VCaP (cell line): ENCODE measurements around the gene YIF1A.

Experiments used
- H3K27ac ChIP-seq: fragments of 450-650 bp; 2 replicates; pipeline ENCODE4 v1.5.1; 2017
- TF ChIP-seq, protein P1 (sequence below): fragments of 450-650 bp; conservative IDR thresholded peaks from 2 replicates; pipeline ENCODE4 v1.5.1; 2017; ENCODE audit warnings: mild to moderate bottlenecking, moderate library complexity

Gene YIF1A

DNA sequence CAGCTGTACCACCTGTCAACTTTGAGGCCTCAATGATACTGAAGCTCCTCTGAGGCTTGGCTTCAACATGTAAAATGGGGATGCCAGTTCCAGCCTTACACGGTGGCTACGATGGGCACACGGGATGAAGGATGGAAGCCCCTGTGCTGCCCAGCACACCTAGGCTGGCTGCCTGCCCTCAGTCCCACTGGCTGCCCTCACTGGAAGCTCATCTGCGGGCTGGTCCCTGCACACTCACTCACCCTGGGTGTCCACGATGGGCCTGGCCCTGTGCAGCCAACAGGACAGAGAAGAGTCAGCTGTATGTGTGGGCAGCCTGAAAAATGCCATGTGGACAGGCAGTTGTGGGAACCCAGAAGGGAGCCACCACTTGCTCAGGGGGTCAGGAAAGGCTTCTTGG is 2.2 kb downstream of the YIF1A start:
- TF ChIP-seq, protein P1, sequence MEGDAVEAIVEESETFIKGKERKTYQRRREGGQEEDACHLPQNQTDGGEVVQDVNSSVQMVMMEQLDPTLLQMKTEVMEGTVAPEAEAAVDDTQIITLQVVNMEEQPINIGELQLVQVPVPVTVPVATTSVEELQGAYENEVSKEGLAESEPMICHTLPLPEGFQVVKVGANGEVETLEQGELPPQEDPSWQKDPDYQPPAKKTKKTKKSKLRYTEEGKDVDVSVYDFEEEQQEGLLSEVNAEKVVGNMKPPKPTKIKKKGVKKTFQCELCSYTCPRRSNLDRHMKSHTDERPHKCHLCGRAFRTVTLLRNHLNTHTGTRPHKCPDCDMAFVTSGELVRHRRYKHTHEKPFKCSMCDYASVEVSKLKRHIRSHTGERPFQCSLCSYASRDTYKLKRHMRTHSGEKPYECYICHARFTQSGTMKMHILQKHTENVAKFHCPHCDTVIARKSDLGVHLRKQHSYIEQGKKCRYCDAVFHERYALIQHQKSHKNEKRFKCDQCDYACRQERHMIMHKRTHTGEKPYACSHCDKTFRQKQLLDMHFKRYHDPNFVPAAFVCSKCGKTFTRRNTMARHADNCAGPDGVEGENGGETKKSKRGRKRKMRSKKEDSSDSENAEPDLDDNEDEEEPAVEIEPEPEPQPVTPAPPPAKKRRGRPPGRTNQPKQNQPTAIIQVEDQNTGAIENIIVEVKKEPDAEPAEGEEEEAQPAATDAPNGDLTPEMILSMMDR = no peak
- H3K27ac ChIP-seq = peak overlapping the region; percentile 98

DNA sequence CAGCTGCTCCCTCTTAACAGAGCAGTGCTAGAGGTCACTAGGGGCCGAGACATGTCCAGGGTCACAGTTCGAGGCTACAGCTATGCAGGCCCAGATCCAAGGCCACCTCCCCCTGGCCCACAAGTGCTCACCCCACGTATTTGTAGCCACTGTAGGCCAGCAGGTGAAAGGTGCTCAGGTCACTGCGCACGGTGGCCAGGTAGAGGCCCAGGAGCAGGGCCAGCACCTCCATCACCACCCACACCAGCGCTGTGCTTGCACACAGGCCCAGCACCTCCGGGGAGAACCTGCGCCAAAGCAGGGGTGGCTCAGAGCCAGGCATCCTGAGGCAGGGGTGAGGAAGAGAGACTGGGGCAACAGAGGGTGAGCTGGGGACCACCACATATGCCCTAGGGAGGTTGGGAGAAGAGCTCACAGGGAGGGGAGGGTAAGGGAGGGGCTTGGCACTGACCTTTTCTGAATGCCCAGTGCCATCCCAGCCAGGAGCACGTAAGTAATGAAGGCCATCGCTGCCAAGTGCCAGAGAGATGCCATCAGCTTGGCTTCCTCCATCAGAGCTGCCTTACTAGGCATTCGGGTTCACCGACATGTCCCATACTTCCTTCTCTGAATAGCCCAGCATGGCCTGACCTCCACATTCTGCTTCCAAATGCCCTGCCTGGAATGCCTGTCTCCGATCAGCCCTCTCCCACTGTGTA is 3.5 kb downstream of the YIF1A start:
- TF ChIP-seq, protein P1 = no peak
- peak overlapping the region; percentile 98 for H3K27ac ChIP-seq

DNA sequence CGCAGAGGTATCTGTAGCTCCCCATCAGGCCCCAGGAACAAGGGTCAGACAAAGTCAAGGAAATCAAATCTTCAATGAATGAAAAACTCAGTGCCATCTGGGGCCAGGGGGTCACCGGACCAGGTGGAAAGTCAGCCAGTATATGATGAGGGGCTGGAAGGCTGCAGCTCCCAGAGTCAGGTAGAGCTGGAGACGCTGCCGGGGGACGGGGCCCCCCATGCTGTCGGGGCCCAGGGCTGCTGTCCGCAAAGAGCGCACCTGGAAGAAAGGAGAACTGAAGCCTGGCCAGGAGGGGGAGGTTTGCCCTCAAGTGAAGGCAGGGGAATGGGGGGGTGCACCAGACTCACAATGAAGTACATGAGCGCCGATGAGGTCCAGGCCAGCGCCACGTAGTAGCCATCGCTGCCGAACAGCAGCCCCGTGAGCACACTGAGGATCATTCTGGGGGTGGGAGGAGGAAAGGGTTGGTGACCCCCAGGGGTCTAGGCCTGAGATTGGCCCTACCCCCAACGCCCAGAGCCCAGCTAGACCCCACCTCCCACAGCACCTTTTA is 4.3 kb downstream of the YIF1A start:
- TF ChIP-seq, protein P1 = no peak
- H3K27ac ChIP-seq = peak overlapping the region; percentile 98; the same call in 1 of the 2 replicates

DNA sequence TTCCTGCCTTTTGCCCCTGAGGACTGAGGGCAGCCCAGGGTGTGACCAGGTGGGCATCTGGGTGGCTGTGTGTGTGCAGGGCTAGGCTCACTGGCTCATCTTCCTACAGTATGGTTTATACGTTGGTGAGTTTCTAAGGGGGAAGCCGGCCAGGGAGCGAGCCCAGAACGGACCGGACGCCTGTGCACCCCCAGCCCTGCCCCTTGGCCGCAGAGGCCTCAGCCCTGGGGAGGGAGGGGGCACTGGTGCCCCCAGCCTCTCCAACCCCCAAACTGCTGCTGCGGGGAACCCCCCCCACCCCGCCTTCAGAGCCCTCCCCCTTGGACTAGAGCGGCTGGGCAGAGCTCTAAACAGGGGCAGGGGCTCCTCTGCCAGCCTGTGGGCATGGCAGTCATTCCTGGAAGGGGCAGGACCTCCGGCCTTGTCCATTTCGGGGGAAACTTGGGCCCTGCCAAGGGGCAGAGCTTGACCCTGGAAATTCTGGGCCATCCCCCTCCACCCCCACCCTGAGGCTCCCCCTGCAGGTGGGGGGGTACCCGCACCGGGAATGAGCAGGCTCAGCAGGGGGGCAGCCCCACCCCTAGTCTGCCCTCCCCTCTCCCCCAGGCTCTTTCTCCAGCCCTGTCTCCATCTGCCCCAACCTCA is 5.4 kb downstream of the YIF1A start:
- H3K27ac ChIP-seq = peak overlapping the region; percentile 43; the same call in 1 of the 2 replicates
- TF ChIP-seq, protein P1 = no peak

DNA sequence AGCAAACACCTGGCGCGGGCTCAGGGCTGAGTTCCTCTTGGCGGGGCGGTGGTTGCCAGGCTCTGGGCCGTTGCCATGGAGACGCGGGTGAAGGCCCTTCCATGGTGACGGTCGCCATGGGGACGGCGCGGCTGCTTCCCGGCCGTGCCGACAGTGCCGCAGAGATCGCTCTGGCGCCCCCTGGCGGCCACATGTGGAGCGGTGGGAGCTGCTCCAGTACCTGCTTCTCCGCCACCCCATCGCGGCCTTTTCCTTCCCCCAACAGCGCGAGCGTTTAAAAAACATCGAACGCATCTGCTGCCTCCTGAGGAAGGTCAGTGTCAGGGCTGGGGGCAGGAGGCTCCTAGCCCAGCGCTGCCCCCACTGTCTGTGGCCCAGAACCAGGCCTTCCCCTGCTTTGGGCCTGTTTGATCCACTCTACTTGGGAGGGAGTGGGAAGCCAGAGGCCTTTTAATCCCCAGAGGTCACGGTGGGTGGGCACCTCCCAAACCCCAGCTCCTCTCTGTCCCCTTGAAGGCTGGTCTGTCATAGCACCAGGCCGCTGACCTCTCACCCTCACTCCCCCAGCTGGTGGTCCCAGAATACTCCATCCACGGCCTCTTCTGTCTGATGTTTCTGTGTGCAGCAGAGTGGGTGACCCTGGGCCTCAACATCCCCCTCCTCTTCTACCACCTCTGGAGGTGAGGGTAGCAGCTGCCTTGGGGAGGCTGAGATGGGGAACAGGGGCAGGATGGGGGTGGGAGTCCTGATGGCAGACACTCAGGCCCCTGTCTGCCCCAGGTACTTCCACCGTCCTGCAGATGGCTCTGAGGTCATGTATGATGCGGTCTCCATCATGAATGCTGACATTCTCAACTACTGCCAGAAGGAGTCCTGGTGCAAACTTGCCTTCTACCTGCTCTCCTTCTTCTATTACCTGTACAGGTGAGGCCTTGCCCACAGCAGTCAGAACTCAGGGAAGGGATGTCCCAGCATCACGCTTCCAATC is 6.2 kb downstream of the YIF1A start:
- TF ChIP-seq, protein P1 = peak; percentile 100
- H3K27ac ChIP-seq = peak overlapping the region; percentile 43

DNA sequence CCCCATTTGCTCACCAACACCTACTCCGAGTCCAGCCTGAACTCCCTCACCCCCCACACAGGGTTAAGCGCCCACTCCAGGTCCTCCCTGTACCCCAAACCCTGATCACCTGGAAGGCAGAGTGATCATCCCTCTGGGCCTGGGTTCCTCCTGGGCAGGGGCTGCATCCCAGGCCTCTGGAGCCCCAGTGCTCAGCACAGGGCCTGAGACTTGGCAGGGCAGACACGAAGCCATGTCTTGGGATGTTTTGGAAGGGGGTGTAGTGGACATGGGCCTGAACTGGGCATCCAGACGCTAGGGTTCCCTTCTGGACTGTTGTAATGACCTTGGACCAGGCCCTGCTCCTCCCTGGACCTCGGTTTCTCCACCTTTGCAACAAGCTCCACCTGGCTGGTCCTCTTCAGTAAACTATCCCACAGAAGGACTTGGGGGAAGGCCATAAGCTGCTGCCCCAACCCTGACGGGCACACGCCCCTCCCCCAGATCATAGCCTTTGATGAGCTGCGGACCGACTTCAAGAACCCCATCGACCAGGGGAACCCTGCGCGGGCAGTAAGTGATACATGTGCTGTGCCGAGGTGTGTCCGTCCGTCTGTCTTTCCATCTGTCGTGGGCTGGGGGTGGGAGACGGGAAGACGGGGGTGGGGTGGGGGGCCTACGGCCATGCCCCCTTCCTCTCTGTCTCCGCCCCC is 7.0 kb downstream of the YIF1A start:
- H3K27ac ChIP-seq = no peak overlapping the region
- TF ChIP-seq, protein P1 = no peak
